ENCODE measurements around the gene RDH12.

RDH12 gene

GRCh38 chr14:67759916-67760315 is 58.2 kb downstream of the RDH12 start:
- TF ChIP-seq RAD21 (IDR thresholded peaks at IDR 0.05; ENCODE audit: low read depth) (no peak), NFIC (IDR thresholded peaks at IDR 0.05) (no peak), FOXM1 (IDR thresholded peaks at IDR 0.05; ENCODE audit: borderline replicate concordance, low read depth) (no peak), CREB1 (IDR thresholded peaks at IDR 0.05; ENCODE audit: low read depth) (no peak), TEAD4 (IDR thresholded peaks at IDR 0.05) (no peak), MAX (IDR thresholded peaks at IDR 0.05) (no peak), ZBTB7A (IDR thresholded peaks at IDR 0.05; ENCODE audit: low read depth) (no peak), CEBPB (IDR thresholded peaks at IDR 0.05) (no peak), YY1 (IDR thresholded peaks at IDR 0.05; ENCODE audit: low read depth) (no peak), EGR1 (IDR thresholded peaks at IDR 0.05) (no peak), USF1 (IDR thresholded peaks at IDR 0.05) (no peak)

- TF ChIP-seq TEAD4 (IDR thresholded peaks at IDR 0.05) (no peak), REST (IDR thresholded peaks at IDR 0.05; ENCODE audit: low read depth) (no peak), EGR1 (IDR thresholded peaks at IDR 0.05) (no peak), FOXM1 (IDR thresholded peaks at IDR 0.05; ENCODE audit: borderline replicate concordance, low read depth) (no peak), NFIC (IDR thresholded peaks at IDR 0.05) (no peak), TCF12 (IDR thresholded peaks at IDR 0.05; ENCODE audit: low read depth) (no peak), YY1 (IDR thresholded peaks at IDR 0.05; ENCODE audit: low read depth) (no peak), TAF1 (IDR thresholded peaks at IDR 0.05; ENCODE audit: low read depth) (no peak), EP300 (IDR thresholded peaks at IDR 0.05; ENCODE audit: borderline replicate concordance) (no peak)
Measured at GRCh38 chr14:67762051-67762450, 60.4 kb downstream of the RDH12 start.

GRCh38 chr14:67763158-67763822 is 61.6 kb downstream of the RDH12 start:
- TF ChIP-seq EP300 (IDR thresholded peaks at IDR 0.05; ENCODE audit: borderline replicate concordance) (no peak), CREB1 (IDR thresholded peaks at IDR 0.05; ENCODE audit: low read depth) (no peak), TEAD4 (IDR thresholded peaks at IDR 0.05) (no peak), YY1 (IDR thresholded peaks at IDR 0.05; ENCODE audit: low read depth) (no peak), EGR1 (IDR thresholded peaks at IDR 0.05) (no peak), TAF1 (IDR thresholded peaks at IDR 0.05; ENCODE audit: low read depth) (no peak), NFIC (IDR thresholded peaks at IDR 0.05) (no peak), FOXM1 (IDR thresholded peaks at IDR 0.05; ENCODE audit: borderline replicate concordance, low read depth) (no peak), CEBPB (IDR thresholded peaks at IDR 0.05) (no peak)

- no peak for TF ChIP-seq NFIC (IDR thresholded peaks at IDR 0.05)
- TF ChIP-seq TEAD4 (IDR thresholded peaks at IDR 0.05) = no peak
- TF ChIP-seq TCF12 (IDR thresholded peaks at IDR 0.05; ENCODE audit: low read depth) = no peak
- TF ChIP-seq TAF1 (IDR thresholded peaks at IDR 0.05; ENCODE audit: low read depth) = no peak
- no peak for TF ChIP-seq YY1 (IDR thresholded peaks at IDR 0.05; ENCODE audit: low read depth)
- TF ChIP-seq EGR1 (IDR thresholded peaks at IDR 0.05) = no peak
- TF ChIP-seq MAX (IDR thresholded peaks at IDR 0.05) = no peak
Measured at GRCh38 chr14:67764496-67764895, 62.8 kb downstream of the RDH12 start.

GRCh38 chr14:67765192-67765834 is 63.6 kb downstream of the RDH12 start:
- no peak for TF ChIP-seq CEBPB (IDR thresholded peaks at IDR 0.05)
- TF ChIP-seq YY1 (IDR thresholded peaks at IDR 0.05; ENCODE audit: low read depth) = no peak
- TF ChIP-seq REST (IDR thresholded peaks at IDR 0.05; ENCODE audit: low read depth) = no peak
- TF ChIP-seq USF1 (IDR thresholded peaks at IDR 0.05) = no peak
- no peak for TF ChIP-seq FOXM1 (IDR thresholded peaks at IDR 0.05; ENCODE audit: borderline replicate concordance, low read depth)
- TF ChIP-seq TCF12 (IDR thresholded peaks at IDR 0.05; ENCODE audit: low read depth) = no peak

Measured in Ishikawa (cell line).